RWPE1 (cell line): ENCODE results near the gene CDH26.
A peak's percentile ranks its signal among the peaks of the same experiment; 100 is the strongest.

ENCODE experiments used
- CTCF ChIA-PET: fragments of 350-600 bp; sonication (Branson Sonifier 250); formaldehyde crosslinking; extraction: SDS; loops from one replicate; lab custom pipeline; 2021; lab: Yijun Ruan, JAX
- POLR2A ChIA-PET: fragments of 400-600 bp; formaldehyde crosslinking; extraction: SDS; loops from one replicate; lab custom pipeline; 2020; ENCODE audit warnings: antibody characterized with exemption; ENCODE audit not compliant: low non-redundant PET; lab: Yijun Ruan, JAX
- DNase-seq: peaks from one replicate; pipeline ENCODE4 v3.0.0; 2012; ENCODE audit warnings: low spot score
- H3K27ac ChIP-seq: fragments of 450-650 bp; 2 replicates; pipeline ENCODE4 v1.5.1; 2017
- CTCF ChIP-seq: fragments of 450-650 bp; conservative IDR thresholded peaks from 2 replicates; pipeline ENCODE4 v1.5.1; 2017; ENCODE audit warnings: low read depth, mild to moderate bottlenecking

The CDH26 gene

DNA sequence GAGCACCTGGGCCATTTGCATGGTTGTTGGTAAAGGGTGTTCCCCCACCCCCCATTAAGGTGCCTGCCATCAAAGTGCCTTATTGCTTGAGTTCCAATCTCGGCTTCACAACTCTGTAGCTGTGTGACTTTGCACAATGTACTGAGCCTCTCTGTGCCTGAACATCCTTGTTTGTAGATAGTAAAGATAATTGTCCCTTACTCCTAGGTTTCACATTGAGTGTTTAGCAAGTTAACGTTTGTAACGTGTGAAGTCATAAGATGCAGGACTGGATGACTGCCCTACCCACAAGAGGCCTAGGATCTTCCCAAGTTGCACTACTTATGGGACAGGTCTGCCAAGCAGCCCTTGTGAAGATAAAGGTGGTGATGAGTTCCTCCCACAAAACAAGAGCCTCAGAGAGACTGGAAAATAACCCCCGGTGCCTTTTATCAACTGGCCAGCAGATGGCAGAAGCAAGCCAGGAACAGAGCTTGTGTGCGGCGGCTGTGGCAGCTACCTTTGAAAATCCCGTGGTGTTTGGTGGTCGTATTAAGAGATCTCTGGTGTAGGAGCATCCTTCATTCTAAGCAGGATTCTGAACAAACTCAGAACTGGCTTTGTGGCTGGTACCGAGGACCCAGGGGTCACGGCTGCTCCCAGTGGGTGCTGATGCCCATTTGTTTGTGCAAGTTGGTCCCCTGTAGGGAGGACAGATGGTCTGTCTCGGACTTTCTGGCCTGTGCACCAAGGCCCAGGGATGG is 99.1 kb downstream of the CDH26 start:
- H3K27ac ChIP-seq: peak overlapping the region; percentile 66; the same call in 1 of the 2 replicates
- peak; percentile 93 for DNase-seq
- ChIA-PET CTCF (interaction anchor here (0.5 to 4.0 kb wide), 35 partner anchors 9 to 1864 kb away, joined by 3 to 30 read pairs (median 4); no protein-coding TSS in a partner anchor), POLR2A (no interaction called here)
- peak; percentile 99 for TF ChIP-seq CTCF

- H3K27ac ChIP-seq: peak overlapping the region; percentile 36
- POLR2A ChIA-PET: no interaction called here
- TF ChIP-seq CTCF: no peak
- CTCF ChIA-PET: interaction anchor here (0.5 to 4.0 kb wide), 30 partner anchors 8 to 1864 kb away, joined by 3 to 30 read pairs (median 4); no protein-coding TSS in a partner anchor
- DNase-seq: no peak
Observed at GRCh38 chr20:60057866-60058807, 99.9 kb downstream of the CDH26 start.

DNA sequence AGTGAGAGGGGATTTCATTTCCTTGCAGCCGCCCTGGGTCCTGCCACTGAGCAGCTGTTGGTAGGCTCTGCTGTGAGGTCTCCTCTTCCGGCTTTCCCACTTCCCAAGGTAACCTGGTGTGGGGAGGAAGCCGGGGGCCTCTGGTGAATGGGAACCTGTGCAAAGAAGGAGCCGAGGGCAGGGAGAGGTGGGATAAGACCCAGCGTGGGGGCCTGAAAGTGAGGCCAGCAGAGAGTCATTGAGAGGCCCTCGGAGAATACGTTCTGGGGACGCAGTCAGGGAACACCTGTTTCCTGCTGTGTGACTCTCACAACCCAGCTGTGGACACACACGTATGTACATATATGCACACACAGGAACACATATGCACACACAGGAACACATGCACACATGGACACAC is 100.7 kb downstream of the CDH26 start:
- ChIA-PET POLR2A (no interaction called here), CTCF (interaction anchor here (1.6 to 1.8 kb wide), 2 partner anchors 205 to 1828 kb away, joined by 5 to 13 read pairs; no protein-coding TSS in a partner anchor)
- DNase-seq: no peak
- TF ChIP-seq CTCF: no peak
- H3K27ac ChIP-seq: peak overlapping the region; percentile 36

DNA sequence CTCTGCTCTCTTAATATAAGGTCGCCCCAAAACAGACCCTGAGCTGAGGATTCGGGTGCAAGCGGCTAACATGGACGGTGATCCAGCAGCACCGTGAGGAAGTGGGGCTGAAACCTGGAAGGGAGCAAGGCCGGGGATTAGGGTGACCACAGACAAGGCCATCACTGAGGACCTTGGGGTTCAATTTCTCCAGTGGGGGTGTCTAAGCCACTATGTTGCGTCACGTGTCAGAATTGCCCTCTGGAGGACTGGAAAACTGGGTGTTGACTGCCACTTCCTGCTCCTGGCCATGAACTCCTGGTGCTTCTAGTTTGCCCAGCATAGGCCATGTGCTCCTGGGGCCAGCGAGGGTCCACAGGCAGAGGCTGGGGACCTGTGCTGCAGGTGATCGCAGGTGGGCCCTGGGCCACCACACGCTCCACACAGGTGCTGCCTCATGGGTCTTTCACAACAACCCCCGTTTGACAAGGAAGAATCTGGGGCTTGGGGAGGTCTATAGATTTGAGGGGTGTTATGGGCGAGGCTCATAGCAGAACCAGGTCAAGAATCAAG is 101.9 kb downstream of the CDH26 start:
- ChIA-PET POLR2A (no interaction called here), CTCF (no interaction called here)
- DNase-seq: no peak
- H3K27ac ChIP-seq: peak overlapping the region; percentile 58
- no peak for TF ChIP-seq CTCF

DNA sequence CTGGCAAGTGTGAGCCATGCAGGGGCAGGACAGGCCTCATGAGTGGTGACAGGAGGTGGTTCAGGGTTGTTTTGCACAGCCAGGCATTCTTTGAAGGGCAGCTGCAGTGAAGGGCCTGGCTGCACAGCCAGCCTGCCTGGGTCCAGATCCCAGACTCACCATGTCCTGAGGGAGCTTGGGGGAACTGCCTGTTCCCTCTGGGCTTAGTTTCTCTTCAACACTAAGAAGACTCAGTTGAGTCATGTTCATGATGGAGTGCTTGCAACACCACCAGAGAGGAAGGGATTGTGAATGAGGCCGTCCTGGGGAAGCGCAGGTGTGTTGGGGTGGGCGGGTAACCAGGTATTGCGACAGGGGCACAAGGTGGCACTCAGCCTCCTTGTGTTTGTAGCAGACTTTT is 102.4 kb downstream of the CDH26 start:
- TF ChIP-seq CTCF: no peak
- ChIA-PET CTCF (no interaction called here), POLR2A (no interaction called here)
- DNase-seq: peak; percentile 58
- H3K27ac ChIP-seq: peak overlapping the region; percentile 58
